ENCODE data around the gene NAXE.

DNA sequence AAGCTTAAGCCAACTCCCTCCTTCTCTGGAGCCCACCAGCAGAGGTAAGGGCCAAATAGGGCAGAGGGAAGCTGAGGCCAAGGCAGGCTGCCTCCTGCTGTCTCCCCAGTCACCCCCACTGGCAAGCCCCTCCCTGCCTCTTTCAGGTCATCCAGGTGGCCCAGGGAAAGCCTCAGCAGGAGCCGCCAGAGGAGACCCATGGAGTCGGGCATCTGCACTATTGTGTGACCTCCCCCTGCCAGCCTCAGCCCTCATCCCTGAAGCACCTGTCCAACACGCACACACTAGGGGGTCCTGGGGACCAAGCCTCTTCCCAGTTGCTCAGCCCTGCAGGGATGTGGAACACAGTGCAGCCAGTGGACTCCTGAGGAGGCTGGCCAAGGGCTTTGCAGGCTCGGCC is 5.3 kb upstream of the NAXE start:
- TF ChIP-seq, protein P1, sequence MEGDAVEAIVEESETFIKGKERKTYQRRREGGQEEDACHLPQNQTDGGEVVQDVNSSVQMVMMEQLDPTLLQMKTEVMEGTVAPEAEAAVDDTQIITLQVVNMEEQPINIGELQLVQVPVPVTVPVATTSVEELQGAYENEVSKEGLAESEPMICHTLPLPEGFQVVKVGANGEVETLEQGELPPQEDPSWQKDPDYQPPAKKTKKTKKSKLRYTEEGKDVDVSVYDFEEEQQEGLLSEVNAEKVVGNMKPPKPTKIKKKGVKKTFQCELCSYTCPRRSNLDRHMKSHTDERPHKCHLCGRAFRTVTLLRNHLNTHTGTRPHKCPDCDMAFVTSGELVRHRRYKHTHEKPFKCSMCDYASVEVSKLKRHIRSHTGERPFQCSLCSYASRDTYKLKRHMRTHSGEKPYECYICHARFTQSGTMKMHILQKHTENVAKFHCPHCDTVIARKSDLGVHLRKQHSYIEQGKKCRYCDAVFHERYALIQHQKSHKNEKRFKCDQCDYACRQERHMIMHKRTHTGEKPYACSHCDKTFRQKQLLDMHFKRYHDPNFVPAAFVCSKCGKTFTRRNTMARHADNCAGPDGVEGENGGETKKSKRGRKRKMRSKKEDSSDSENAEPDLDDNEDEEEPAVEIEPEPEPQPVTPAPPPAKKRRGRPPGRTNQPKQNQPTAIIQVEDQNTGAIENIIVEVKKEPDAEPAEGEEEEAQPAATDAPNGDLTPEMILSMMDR (IDR thresholded peaks at IDR 0.05), result no peak
- TF ChIP-seq POLR2A (IDR thresholded peaks at IDR 0.05), result no peak
